SH-SY5Y (cell line): ENCODE results near the gene DSP.

Experiments
- GATA2 ChIP-seq: IDR thresholded peaks from 2 replicates; pipeline ENCODE4 v1.6.1; 2011; ENCODE audit warnings: mild to moderate bottlenecking, low read depth, low read length
- GATA3 ChIP-seq: IDR thresholded peaks from 2 replicates; pipeline ENCODE4 v1.6.1; 2011; ENCODE audit warnings: low read depth, mild to moderate bottlenecking, low read length, moderate library complexity

Gene DSP

DNA sequence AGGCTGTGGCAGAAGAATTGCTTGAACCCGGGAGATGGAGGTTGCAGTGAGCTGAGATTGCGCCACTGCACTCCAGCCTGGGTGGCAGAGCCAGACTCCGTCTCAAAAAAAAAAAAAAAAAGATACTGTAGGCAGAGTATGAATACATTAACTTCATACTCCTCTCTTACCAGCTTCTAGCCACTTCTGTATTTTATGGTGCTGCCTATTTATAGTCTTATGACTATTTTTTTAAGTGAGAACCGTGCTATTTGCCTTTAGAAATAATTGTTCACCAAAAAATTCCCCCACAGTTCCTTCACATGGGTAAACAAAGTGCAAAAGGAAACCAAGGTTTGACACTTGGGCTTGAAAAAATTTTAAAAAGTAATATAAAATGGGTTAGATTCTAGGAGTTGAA is 47.0 kb downstream of the DSP start:
- TF ChIP-seq GATA3, result no peak
- TF ChIP-seq GATA2, result no peak

DNA sequence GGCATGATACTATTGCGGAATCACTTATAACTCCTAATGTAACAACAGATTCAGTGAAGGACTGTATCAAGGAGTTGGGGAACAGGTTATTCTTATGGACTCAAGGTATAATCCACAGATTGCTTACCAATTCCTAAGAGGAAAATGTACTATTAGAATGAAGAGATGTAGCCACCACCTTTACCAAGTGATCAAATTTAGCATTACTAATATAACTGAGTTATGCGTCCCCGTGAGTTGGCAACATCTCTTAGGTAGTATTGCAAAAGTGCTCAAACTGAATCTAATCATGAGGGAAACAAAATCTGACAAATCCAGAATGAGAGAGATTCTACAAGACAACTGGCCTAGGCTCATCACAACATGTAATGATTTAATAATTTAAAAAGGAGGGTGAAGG is 47.8 kb downstream of the DSP start:
- TF ChIP-seq GATA3 (no peak), GATA2 (no peak)

DNA sequence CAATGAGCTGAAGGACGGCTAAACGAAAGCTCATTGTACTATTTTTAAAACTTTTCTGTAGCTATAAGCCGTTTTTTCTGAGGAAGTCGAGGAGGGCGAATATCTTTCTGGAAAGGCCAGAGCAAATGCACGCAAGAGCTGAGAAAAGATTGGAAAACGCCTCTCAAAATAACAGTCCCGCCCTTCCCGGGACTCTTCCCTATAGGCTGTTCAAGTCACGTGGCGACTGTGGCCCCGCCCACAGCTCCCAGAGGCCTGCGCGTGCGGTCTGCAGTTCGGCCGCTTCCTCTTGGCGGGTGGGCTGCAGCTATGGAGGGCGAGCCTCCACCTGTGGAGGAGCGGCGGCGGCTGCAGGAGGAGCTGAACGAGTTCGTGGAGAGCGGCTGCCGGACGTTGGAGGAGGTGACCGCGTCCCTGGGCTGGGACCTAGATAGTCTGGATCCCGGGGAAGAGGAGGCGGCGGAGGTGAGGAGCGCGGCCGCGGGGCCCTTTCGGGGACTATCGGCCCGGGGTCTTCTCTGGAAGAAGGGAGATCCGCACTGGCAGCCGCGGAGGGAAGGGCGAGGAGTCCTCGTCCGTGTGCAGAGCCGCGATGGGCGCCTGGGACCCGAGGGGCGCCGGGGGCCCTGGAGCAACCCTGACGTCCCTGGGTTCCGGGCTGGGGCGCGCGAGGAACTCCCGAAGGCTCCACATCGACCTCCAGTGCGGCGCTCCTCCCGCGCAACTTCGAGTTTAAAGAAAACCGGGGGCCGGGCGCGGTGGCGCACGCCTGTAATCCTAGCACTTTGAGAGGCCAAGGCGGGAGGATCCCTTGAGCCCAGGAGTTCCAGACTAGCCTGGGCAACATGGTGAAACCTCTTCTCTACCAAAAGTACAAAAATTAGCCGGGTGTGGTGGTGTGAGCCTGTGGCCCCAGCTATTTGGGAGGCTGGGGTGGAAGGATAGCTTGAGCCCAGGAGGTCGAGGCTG is 48.8 kb downstream of the DSP start, which contains the start of gene SNRNP48:
SNRNP48 (plus strand) TSS at position 250 of the 969 bp plus-strand sequence; CDS start at position 310, 60 bp downstream.
- TF ChIP-seq GATA3 (no peak), GATA2 (no peak)

DNA sequence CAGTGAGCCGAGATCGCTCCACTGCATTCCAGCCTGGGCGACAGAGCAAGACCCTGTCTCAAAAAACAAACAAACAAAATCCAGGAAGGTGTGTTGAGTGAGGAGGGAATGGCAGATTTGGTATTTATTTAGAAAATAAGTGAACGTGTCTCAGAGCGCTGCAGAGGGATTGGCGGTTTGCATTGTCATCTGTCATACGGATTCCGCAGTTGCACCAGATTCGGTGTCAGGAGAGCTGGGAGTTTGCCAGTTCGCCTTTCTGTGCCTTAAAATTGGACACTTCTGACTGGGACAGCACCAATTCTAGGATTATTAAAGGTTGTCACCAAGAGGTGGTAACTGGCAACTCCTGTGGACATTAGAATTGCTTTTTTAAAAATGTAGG is 49.4 kb downstream of the DSP start:
- TF ChIP-seq GATA3 (no peak), GATA2 (no peak)

DNA sequence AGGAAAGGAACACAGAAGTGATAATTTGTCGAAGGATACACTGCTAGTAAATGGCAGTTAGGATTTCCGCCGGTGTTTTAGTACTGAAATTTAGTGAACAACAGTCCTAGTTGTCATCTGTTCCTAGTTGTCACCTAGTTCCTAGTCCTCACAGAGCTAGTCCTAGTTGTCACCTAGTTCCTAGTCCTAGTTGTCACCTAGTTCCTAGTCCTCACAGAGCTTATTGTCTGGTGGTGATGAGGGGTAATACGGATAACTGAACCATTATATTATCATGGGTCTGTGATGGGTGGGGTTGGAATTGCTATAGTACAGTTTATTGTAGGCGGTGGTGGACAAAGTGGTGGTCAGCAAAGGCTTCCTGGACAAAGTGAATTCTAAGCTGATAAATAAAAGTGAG is 50.3 kb downstream of the DSP start:
- TF ChIP-seq GATA3, result no peak
- no peak for TF ChIP-seq GATA2

DNA sequence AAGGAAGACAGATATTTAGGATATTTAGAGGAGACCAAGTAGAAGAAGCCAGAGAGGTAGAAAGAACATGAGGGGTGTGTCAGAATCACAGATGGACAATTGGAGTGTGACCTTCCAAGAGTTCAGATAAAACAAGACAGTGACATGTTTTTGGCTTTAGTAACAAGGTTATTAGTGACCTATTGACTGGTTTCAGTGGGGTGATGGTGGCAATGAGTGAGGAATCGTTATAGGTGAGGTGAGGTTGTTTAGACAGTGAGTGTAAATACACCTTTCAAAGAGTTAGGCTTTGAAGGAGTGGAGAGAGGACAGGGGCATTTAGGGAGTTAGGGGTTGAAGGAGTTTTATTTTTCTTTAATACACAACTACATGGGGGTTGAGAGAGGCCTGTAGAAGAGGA is 51.8 kb downstream of the DSP start:
- TF ChIP-seq GATA3, result no peak
- TF ChIP-seq GATA2, result no peak

DNA sequence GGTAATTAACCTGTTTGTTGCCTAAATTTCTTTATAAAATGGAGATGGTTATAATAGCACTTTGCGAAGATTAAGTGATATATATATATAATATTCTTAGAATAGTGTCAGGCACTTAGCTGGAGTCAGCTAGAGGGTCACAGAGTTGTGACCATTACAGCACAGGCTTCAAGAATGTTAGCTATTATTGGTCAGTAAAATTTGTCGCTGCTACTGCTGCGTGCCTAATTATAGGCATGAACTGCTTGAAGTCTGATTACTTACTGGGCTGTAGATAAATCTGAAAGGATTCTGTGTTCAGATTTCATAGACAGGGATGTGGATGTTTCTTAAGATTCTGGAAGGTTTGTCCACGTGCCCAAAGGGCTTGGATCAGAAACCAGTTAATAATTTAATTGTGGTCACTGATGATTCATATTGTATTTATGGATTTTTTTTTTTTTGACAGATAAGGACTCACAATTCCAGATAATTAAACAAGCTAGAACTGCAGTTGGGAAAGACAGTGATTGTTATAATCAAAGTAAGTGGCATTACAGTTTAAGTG is 53.2 kb downstream of the DSP start:
- TF ChIP-seq GATA3 (no peak), GATA2 (no peak)

DNA sequence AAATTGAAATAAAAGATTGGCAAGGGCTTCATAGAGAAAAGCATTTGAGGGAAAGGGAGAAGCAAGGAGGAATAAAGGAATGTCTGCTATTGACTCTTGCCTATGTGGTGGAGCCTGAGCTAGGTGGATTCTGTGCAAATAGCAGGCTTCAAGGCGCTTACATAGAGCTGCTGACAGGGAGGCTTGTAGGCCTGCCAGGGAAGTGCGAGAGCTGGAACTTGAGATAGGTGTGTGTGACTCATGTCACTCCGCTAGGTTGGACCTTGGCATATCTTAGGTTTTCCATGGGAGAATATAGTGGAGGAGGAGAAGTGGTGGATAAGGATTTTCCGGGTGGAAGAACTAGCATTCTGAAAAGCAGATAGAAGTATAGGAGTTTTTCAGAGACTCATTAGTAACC is 62.5 kb downstream of the DSP start:
- TF ChIP-seq GATA2 (no peak), GATA3 (no peak)

DNA sequence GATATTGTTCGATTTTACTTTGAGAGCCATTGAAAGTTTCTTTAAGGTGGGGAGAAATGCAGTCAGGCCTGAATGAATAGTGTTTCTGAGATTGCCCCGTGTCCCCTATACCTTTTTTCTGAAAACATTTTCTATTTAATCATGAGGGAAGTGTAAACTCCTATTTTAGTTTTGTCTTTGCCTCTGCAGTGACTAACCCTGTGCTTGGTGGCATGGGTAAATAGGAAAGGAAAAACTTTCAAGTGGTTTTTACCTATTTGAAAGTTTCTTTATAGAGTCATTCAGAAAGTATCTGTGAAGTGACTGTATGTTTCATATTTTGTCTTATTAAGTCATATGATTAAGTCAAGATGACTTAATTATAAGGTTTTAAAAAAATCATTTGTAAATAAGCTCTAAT is 63.0 kb downstream of the DSP start:
- TF ChIP-seq GATA3 (no peak), GATA2 (no peak)

DNA sequence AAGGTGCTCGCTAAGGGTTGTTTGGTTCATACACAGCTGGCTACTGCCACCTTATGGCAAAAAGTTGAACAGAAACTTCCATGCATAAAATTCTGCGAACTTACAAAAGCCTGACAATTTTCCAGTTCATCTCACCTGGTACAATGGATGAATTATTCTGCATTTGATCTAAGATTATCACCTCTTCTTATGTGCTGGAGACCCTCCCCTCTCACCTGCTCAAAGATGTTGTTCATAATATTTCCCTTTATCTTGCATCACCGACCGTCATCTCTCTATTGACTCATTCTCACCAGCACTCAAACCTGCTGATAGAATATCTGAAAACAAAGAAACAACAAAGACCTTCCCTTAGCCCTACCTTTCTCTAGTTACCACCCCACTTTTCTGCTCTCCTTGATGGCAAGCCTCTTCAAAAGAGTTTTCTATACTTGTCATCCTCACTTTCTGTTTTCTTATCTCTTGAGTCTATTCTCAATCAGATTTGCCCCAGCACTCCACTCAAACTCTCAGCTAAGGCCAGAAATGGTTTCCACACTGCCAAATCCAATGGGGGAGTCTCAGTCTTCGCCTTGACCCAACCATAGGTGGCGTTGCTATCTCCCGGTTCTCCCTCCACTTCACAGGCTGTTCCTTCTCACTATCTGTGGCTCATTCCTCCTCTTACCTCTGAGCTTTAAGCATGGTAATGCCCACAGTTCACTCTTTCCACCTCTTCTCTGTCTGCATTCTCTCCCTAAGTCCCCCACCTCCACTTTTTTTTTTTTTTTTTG is 74.3 kb downstream of the DSP start:
- no peak for TF ChIP-seq GATA3
- no peak for TF ChIP-seq GATA2

DNA sequence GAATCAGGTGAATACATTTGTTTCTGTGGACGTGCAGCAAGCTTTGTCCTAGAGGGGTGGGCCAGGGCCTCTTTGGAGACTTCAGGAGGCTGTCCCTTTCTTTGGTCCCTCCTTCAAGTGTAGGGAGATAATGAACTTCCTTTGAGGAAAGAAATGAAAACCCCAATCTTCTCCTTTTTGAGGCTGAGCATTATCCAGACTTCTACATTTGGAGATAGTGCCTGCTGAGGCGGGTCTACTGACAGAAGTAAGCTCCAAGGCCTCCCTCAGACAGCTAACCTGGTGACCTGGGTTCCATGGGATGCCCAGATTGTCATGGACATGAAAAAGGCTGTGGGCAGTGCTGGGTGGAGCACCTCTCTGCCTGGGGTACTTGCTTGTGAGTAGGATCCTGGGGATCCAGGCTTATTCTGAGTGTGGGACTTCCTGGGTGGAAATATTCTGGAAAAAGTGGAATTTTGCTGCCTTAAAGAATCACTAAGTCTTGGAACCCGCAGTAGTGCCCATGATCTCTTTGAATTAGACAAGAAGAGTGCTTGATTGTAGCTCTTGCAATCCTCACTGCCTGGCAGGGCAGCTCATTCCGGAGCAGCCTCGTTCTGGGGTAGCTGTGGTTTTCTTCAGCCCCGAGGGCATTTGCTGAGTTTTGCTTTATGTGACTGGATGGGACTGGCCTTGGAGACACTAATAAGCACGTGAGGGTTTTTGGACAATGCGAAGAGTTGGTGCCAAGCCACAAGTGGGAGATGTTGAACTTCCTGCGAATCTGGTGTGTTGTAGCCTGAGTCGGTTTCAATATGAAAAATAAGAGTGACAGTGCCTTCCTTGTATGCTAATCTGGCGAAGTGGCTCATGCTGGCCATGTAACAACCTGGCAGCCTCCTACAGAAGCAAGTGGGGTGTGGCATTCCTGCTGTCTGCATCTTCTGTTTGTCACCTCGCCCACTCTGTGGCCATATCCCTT is 76.6 kb downstream of the DSP start:
- TF ChIP-seq GATA3, result no peak
- TF ChIP-seq GATA2, result no peak

DNA sequence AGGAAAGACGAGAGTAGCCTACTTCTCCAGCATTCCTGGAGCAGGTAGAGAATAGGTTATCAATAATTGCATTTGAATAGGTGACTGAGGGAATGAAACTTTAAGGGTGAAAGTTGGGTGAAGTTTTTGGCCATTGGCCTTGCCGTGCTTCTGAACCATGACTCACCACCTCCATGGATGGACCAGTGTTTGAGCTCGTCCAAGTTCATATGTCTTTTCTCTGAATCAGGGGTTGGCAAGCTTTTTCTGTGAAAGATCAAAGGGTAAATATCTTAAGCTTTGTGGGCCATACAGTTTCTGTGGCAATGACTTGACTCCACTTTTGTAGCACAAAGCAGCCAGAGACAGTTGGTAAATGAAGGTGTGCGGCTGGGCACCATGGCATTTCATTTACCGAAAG is 80.3 kb downstream of the DSP start:
- TF ChIP-seq GATA2, result no peak
